SK-N-SH treated with all-trans-retinoic acid at 6 μM for 48 hours (cell line): Measurements from ENCODE around the gene TRMT10A.
"Not testable (repeated sequence)": the region's sequence is repeated elsewhere in the genome, so short reads cannot be mapped to it uniquely, and the experiment has no call there.

ENCODE experiments used
- ATAC-seq: fragments of 200-7000 bp; cut with Tn5 transposase; 3 replicates; pipeline ENCODE4 v1.9.1; 2020; ENCODE audit warnings: mild to moderate bottlenecking, moderate library complexity
- ARNTL ChIP-seq: fragments of 450-650 bp; formaldehyde crosslinking; IDR thresholded peaks from 2 replicates; pipeline ENCODE4 v1.5.0; 2020; ENCODE audit warnings: low read depth, mild to moderate bottlenecking, moderate library complexity, borderline replicate concordance
- CREB5 ChIP-seq: fragments of 250-450 bp; sonication (Bioruptor Pico); IDR thresholded peaks from 2 replicates; pipeline ENCODE4 v1.5.1; 2020; ENCODE audit warnings: low read depth, mild to moderate bottlenecking, moderate library complexity
- CSDC2 ChIP-seq: fragments of 250-450 bp; sonication (Bioruptor Pico); IDR thresholded peaks from 2 replicates; pipeline ENCODE4 v1.5.0; 2020; ENCODE audit warnings: mild to moderate bottlenecking, moderate library complexity
- CSRNP3 ChIP-seq: fragments of 250-450 bp; sonication (Bioruptor Pico); IDR thresholded peaks from 2 replicates; pipeline ENCODE4 v1.5.1; 2021; ENCODE audit warnings: mild to moderate bottlenecking, moderate library complexity
- ESRRG ChIP-seq: fragments of 250-450 bp; sonication (Bioruptor Pico); IDR thresholded peaks from 2 replicates; pipeline ENCODE4 v1.6.1; 2021; ENCODE audit warnings: mild to moderate bottlenecking
- ISL1 ChIP-seq: fragments of 250-450 bp; sonication (Bioruptor Pico); IDR thresholded peaks from 2 replicates; pipeline ENCODE4 v2.1.2; 2022; ENCODE audit warnings: mild to moderate bottlenecking, moderate library complexity
- OSR1 ChIP-seq: fragments of 250-450 bp; sonication (Bioruptor Pico); IDR thresholded peaks from 2 replicates; pipeline ENCODE4 v1.8.0; 2022; ENCODE audit warnings: moderate library complexity, mild to moderate bottlenecking, inconsistent platforms
- PATZ1 ChIP-seq: fragments of 250-450 bp; sonication (Bioruptor Pico); IDR thresholded peaks from 2 replicates; pipeline ENCODE4 v1.8.0; 2020; ENCODE audit warnings: mild to moderate bottlenecking, moderate library complexity, borderline replicate concordance
- PPARA ChIP-seq: fragments of 250-450 bp; sonication (Bioruptor Pico); IDR thresholded peaks from 2 replicates; pipeline ENCODE4 v1.5.0; 2020; ENCODE audit warnings: mild to moderate bottlenecking, borderline replicate concordance
- RARB ChIP-seq: fragments of 250-450 bp; sonication (Bioruptor Pico); IDR thresholded peaks from 2 replicates; pipeline ENCODE4 v1.8.0; 2021; ENCODE audit warnings: mild to moderate bottlenecking, moderate library complexity
- SNAI2 ChIP-seq: fragments of 250-450 bp; sonication (Bioruptor Pico); IDR thresholded peaks from 2 replicates; pipeline ENCODE4 v1.5.0; 2020; ENCODE audit warnings: mild to moderate bottlenecking, moderate library complexity
- TCF4 ChIP-seq: fragments of 250-450 bp; sonication (Bioruptor Pico); IDR thresholded peaks from 2 replicates; pipeline ENCODE4 v1.8.0; 2021; ENCODE audit warnings: mild to moderate bottlenecking, moderate library complexity, borderline replicate concordance
- TSHZ2 ChIP-seq: fragments of 250-450 bp; sonication (Bioruptor Pico); IDR thresholded peaks from 2 replicates; pipeline ENCODE4 v1.5.0; 2020; ENCODE audit warnings: mild to moderate bottlenecking, moderate library complexity
- ZC3H10 ChIP-seq: fragments of 250-450 bp; sonication (Bioruptor Pico); IDR thresholded peaks from 2 replicates; pipeline ENCODE4 v1.5.1; 2021; ENCODE audit warnings: mild to moderate bottlenecking, moderate library complexity
- ZFP3 ChIP-seq: fragments of 250-450 bp; sonication (Bioruptor Pico); IDR thresholded peaks from 2 replicates; pipeline ENCODE4 v1.5.0; 2020; ENCODE audit warnings: mild to moderate bottlenecking, moderate library complexity
- ZFP30 ChIP-seq: fragments of 450-650 bp; formaldehyde crosslinking; IDR thresholded peaks from 2 replicates; pipeline ENCODE4 v1.5.0; 2022; ENCODE audit warnings: mild to moderate bottlenecking, moderate library complexity
- ZNF565 ChIP-seq: fragments of 450-650 bp; formaldehyde crosslinking; conservative IDR thresholded peaks from 2 replicates; pipeline ENCODE4 v1.5.0; 2020; ENCODE audit warnings: low read depth, mild to moderate bottlenecking, moderate library complexity
- ZNF70 ChIP-seq: fragments of 450-650 bp; formaldehyde crosslinking; IDR thresholded peaks from 2 replicates; pipeline ENCODE4 v1.5.0; 2020; ENCODE audit warnings: mild to moderate bottlenecking, moderate library complexity
- ZNF8 ChIP-seq: fragments of 450-650 bp; formaldehyde crosslinking; IDR thresholded peaks from 2 replicates; pipeline ENCODE4 v1.5.0; 2020; ENCODE audit warnings: mild to moderate bottlenecking, moderate library complexity

The TRMT10A gene

GRCh38 chr4:99537674-99538073 lies 26.2 kb downstream of the TRMT10A start (continued):
- no peak for TF ChIP-seq ESRRG (CRISPR knock-in tag)
- TF ChIP-seq ZNF70 (CRISPR knock-in tag), result no peak
- TF ChIP-seq RARB (CRISPR knock-in tag), result no peak
- no peak for TF ChIP-seq ISL1 (CRISPR knock-in tag)
- TF ChIP-seq TSHZ2 (CRISPR knock-in tag), result no peak

- ATAC-seq, result no peak
- no peak for TF ChIP-seq ZC3H10 (CRISPR knock-in tag)
- TF ChIP-seq ARNTL (CRISPR knock-in tag), result no peak
- no peak for TF ChIP-seq ZNF70 (CRISPR knock-in tag)
- TF ChIP-seq OSR1, result no peak
- TF ChIP-seq ZNF8 (CRISPR knock-in tag), result no peak
- no peak for TF ChIP-seq TCF4
- TF ChIP-seq SNAI2 (CRISPR knock-in tag), result no peak
- TF ChIP-seq PPARA (CRISPR knock-in tag), result no peak
- no peak for TF ChIP-seq ZFP3 (CRISPR knock-in tag)
Observed at GRCh38 chr4:99536848-99537247, 27.0 kb downstream of the TRMT10A start.

GRCh38 chr4:99536271-99536670 lies 27.6 kb downstream of the TRMT10A start:
- TF ChIP-seq PPARA (CRISPR knock-in tag), result no peak
- peak; percentile 25; the same call in 1 of the 2 replicates for TF ChIP-seq TCF4
- no peak for ATAC-seq

- not testable (repeated sequence) for ATAC-seq
Observed at GRCh38 chr4:99534699-99535098, 29.1 kb downstream of the TRMT10A start.

- ATAC-seq, result no peak
- TF ChIP-seq ZFP30, result no peak
Observed at GRCh38 chr4:99529956-99530355, 33.9 kb downstream of the TRMT10A start.

- no peak for ATAC-seq
- no peak for TF ChIP-seq ZC3H10 (CRISPR knock-in tag)
- no peak for TF ChIP-seq TSHZ2 (CRISPR knock-in tag)
- TF ChIP-seq CSRNP3 (CRISPR knock-in tag), result no peak
- no peak for TF ChIP-seq SNAI2 (CRISPR knock-in tag)
- TF ChIP-seq CREB5 (CRISPR knock-in tag), result no peak
- TF ChIP-seq ZNF565, result no peak
- TF ChIP-seq PATZ1 (CRISPR knock-in tag), result no peak
- no peak for TF ChIP-seq ZFP3 (CRISPR knock-in tag)
- no peak for TF ChIP-seq ESRRG (CRISPR knock-in tag)
- TF ChIP-seq CSDC2 (CRISPR knock-in tag), result no peak
- no peak for TF ChIP-seq TCF4
- no peak for TF ChIP-seq ZNF8 (CRISPR knock-in tag)
Observed at GRCh38 chr4:99529228-99529627, 34.6 kb downstream of the TRMT10A start.
